KMS-11 (cell line): ENCODE measurements around the gene CDCA4.

Experiments
- H2AFZ ChIP-seq: fragments of 200-600 bp; sonication (generic); 2 replicates; pipeline ENCODE4 v1.6.1; 2016; ENCODE audit warnings: antibody characterized with exemption, mixed run types, low read depth
- H3K27ac ChIP-seq: fragments of 200-600 bp; sonication (generic); 2 replicates; pipeline ENCODE4 v1.6.1; 2016; ENCODE audit warnings: mild to moderate bottlenecking, mixed run types
- H3K27me3 ChIP-seq: fragments of 200-600 bp; sonication (generic); 2 replicates; pipeline ENCODE4 v1.6.1; 2017; ENCODE audit warnings: mild to moderate bottlenecking, low read depth, mixed run types, moderate library complexity; ENCODE audit not compliant: insufficient read depth
- H3K36me3 ChIP-seq: fragments of 200-600 bp; sonication (generic); 2 replicates; pipeline ENCODE4 v1.6.1; 2017; ENCODE audit warnings: mild to moderate bottlenecking, mixed run types; ENCODE audit not compliant: insufficient read depth
- H3K4me1 ChIP-seq: fragments of 200-600 bp; sonication (generic); 2 replicates; pipeline ENCODE4 v1.6.1; 2016; ENCODE audit warnings: mild to moderate bottlenecking, low read depth, mixed run types; ENCODE audit not compliant: poor library complexity, severe bottlenecking
- H3K4me2 ChIP-seq: fragments of 200-600 bp; sonication (generic); 2 replicates; pipeline ENCODE4 v1.7.0; 2016; ENCODE audit warnings: mild to moderate bottlenecking, mixed run types
- H3K4me3 ChIP-seq: fragments of 200-600 bp; sonication (generic); IDR thresholded peaks from 2 replicates; pipeline ENCODE4 v1.6.1; 2017; ENCODE audit warnings: low read depth, low read length, mixed read lengths; ENCODE audit not compliant: insufficient read depth
- H3K79me2 ChIP-seq: fragments of 200-600 bp; sonication (generic); 2 replicates; pipeline ENCODE4 v1.6.1; 2016; ENCODE audit warnings: low read depth, mixed run types; ENCODE audit not compliant: insufficient read depth
- H3K9ac ChIP-seq: fragments of 200-600 bp; sonication (generic); 2 replicates; pipeline ENCODE4 v1.6.1; 2016; ENCODE audit warnings: mild to moderate bottlenecking, mixed run types
- H4K20me1 ChIP-seq: fragments of 200-600 bp; sonication (generic); 2 replicates; pipeline ENCODE4 v1.6.1; 2016; ENCODE audit warnings: mild to moderate bottlenecking, mixed run types; ENCODE audit not compliant: insufficient read depth
- CTCF ChIP-seq: fragments of 200-600 bp; sonication (generic); conservative IDR thresholded peaks from 2 replicates; pipeline ENCODE4 v1.6.1; 2017; ENCODE audit warnings: low read depth, mild to moderate bottlenecking, antibody characterized with exemption, low read length, moderate library complexity, mixed read lengths

CDCA4 gene

GRCh38 chr14:105020815-105021655, at the start of gene CDCA4:
Gene CDCA4 (minus strand): TSS chr14:105021083. CDS start chr14:105011929, 9,154 bp downstream.
- H3K4me1 ChIP-seq = peaks cover 38% of the 10 kb centered on the region
- H3K79me2 ChIP-seq = peaks cover 50% of the 10 kb centered on the region
- no peaks in the 10 kb centered on the region for H3K27me3 ChIP-seq
- no peak for TF ChIP-seq CTCF
- peaks cover 29% of the 10 kb centered on the region for H4K20me1 ChIP-seq
- peak within 1 kb of the TSS; percentile 87 for H3K9ac ChIP-seq
- no peaks in the 10 kb centered on the region for H3K36me3 ChIP-seq
- H2AFZ ChIP-seq = peak within 1 kb of the TSS; percentile 60
- H3K27ac ChIP-seq = peak within 1 kb of the TSS; percentile 73
- H3K4me3 ChIP-seq = no peak within 1 kb of the TSS
- H3K4me2 ChIP-seq = peak within 1 kb of the TSS; percentile 89

DNA sequence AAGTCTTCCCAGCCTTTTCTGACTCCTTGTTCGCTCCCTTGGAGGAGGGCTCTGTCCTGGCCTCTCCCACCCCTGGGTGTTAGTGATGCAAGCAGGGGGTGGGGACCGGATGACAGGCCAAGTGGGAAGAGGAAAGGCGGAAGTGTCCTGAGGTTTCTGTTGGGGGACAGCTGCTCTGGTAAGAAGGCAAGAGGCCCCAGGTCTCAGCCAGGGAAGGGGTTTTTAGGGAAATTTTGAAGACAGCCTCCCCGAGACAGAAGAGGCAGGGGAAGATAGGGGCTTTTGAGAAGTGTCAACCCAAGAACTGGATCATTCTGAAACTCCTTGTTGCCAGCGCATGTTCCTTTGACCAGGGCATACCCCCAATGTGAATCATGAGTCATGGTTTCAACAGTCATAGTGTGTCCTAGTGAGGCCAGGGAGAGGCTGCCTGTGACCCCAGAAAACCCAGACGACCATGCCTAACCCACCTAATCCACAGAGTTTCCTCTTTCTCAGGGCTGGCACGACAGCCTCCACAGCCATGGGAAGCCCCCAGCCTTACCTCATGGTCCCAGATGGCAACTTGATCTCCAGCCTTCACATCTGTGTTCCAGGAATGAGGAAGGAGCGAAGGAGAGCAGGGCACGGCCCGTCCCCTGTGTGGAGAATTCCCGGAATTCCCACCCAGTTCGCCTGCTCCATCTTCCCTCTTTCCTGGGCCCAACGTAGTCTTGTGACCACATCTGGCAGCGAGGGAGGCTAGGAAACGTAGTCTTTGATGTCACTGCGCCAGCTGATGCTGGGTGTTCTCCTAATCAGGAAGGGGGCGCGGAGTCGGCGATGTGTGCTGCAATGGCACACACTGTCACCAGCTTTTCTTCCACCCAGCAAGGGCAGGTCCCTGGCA, 49.2 kb upstream of the CDCA4 start:
- Histone ChIP-seq H3K9ac (no peak overlapping the region), H3K36me3 (no peaks in the 10 kb centered on the region), H4K20me1 (no peaks in the 10 kb centered on the region), H3K4me3 (no peak overlapping the region), H3K79me2 (no peaks in the 10 kb centered on the region), H2AFZ (no peak overlapping the region), H3K4me2 (no peak overlapping the region), H3K27me3 (no peaks in the 10 kb centered on the region), H3K4me1 (peaks cover 23% of the 10 kb centered on the region), H3K27ac (no peak overlapping the region)
- no peak for TF ChIP-seq CTCF

DNA sequence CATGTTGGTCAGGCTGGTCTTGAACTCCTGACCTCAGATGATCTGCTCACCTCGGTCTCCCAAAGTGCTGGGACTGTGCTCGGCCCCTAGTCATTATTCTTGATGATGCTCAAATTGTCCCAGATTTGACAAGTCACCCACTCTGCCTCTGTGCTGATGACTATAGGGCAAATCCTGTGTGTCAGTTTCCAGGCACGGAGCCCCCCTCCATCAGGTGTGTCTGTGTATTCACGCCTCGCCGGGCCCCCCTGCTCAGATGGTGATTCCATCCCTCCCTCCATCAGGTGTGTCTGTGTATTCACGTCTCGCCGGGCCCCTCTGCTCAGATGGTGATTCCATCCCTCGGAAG, 48.6 kb upstream of the CDCA4 start:
- H3K27ac ChIP-seq = no peak overlapping the region
- no peak overlapping the region for H3K9ac ChIP-seq
- no peak for TF ChIP-seq CTCF
- H3K4me2 ChIP-seq = no peak overlapping the region
- H3K36me3 ChIP-seq = no peaks in the 10 kb centered on the region
- no peaks in the 10 kb centered on the region for H3K27me3 ChIP-seq
- H2AFZ ChIP-seq = no peak overlapping the region
- H3K4me3 ChIP-seq = no peak overlapping the region
- no peaks in the 10 kb centered on the region for H3K79me2 ChIP-seq
- no peaks in the 10 kb centered on the region for H4K20me1 ChIP-seq
- H3K4me1 ChIP-seq = peaks cover 29% of the 10 kb centered on the region

DNA sequence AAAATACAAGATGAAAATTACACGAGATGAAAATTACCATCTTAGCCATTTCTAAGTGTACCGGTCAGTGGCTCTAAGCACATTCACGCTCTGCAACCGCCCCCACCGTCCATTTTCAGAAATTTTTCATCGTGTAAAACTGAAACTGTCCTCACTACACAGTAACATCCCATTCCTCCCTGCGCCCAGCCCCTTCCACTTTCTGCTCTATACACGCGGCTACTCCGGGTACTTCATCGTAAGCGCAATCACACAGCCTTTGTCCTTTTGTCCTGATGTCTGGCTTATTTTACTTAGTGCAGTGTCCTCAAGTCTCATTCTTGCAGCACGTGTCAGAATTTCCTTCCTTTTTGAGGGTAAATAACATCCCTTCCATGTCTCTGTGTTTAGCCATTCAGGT, 47.9 kb upstream of the CDCA4 start:
- TF ChIP-seq CTCF = no peak
- no peaks in the 10 kb centered on the region for H3K79me2 ChIP-seq
- no peak overlapping the region for H3K4me3 ChIP-seq
- no peaks in the 10 kb centered on the region for H3K36me3 ChIP-seq
- H3K9ac ChIP-seq = no peak overlapping the region
- H3K27ac ChIP-seq = no peak overlapping the region
- no peak overlapping the region for H3K4me2 ChIP-seq
- H2AFZ ChIP-seq = no peak overlapping the region
- H3K27me3 ChIP-seq = no peaks in the 10 kb centered on the region
- no peaks in the 10 kb centered on the region for H4K20me1 ChIP-seq
- H3K4me1 ChIP-seq = peaks cover 29% of the 10 kb centered on the region
